ENCODE measurements around the gene VIT. TPM values are rescaled to one million over a fixed set of nuclear protein-coding genes. Genes with fewer than 3 reads are reported as not detected.
"Not testable (repeated sequence)": the region's sequence is repeated elsewhere in the genome, so short reads cannot be mapped to it uniquely, and the experiment has no call there.

Gene VIT
- total RNA-seq, 1 donor from 2014 or later: 0.32 TPM

DNA sequence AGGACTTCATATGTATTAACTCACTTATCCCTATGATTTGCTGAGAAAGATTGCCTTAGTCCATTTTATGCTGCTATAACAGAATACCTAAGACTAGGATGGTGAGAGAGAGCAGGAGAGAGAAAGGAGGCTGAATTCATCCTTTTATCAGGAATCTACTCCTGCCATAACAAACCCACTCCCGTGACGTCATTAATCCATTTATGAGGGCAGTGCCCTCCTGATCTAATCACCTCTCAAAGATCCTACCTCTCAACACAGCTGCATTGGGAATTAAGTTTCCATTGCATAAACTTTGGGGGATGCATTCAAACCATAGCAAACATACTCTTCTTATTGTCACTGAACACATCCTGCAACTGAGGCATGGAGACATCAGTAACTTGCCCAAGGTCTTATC lies 122.0 kb downstream of the VIT start:
- TF ChIP-seq, protein P1, sequence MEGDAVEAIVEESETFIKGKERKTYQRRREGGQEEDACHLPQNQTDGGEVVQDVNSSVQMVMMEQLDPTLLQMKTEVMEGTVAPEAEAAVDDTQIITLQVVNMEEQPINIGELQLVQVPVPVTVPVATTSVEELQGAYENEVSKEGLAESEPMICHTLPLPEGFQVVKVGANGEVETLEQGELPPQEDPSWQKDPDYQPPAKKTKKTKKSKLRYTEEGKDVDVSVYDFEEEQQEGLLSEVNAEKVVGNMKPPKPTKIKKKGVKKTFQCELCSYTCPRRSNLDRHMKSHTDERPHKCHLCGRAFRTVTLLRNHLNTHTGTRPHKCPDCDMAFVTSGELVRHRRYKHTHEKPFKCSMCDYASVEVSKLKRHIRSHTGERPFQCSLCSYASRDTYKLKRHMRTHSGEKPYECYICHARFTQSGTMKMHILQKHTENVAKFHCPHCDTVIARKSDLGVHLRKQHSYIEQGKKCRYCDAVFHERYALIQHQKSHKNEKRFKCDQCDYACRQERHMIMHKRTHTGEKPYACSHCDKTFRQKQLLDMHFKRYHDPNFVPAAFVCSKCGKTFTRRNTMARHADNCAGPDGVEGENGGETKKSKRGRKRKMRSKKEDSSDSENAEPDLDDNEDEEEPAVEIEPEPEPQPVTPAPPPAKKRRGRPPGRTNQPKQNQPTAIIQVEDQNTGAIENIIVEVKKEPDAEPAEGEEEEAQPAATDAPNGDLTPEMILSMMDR (IDR thresholded peaks at IDR 0.05): no peak
- no peak for DNase-seq
- ATAC-seq: no peak
- Histone ChIP-seq H3K9me3 (no peaks in the 10 kb centered on the region), H3K27me3 (no peaks in the 10 kb centered on the region), H3K4me1 (no peaks in the 10 kb centered on the region), H3K36me3 (no peaks in the 10 kb centered on the region), H3K27ac (no peak overlapping the region), H3K4me3 (no peak overlapping the region)
- intact Hi-C loops (cut with DNase I): no loop called here

DNA sequence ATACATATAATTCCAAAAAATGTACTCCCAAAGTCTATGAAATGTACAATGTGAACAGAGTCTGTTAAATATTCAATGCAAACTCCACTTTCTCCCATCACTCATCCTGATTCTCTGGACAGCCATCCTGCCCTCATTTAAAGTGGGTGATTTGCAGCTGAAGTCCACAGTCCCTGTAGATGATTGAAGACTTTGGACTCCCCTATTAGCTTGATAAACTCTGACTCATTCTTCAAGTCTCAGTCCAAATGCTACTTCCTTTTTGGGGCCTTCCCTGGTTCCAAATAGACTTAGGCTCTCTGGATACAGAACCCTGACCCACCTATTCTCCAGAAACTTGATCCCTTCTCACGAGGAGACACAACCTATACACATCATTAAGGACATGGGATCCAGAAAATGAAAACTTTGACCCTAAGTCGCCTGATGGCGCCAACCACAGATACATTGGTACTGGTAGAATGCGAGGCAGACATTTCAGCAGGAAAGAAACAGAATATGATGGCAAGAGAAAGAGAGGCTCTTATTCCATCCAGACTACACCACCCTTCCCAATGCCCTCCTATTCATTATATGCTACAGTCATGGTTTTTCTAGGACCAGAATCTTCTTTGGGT lies 122.7 kb downstream of the VIT start:
- no peak for DNase-seq
- TF ChIP-seq, protein P1 (IDR thresholded peaks at IDR 0.05): no peak

DNA sequence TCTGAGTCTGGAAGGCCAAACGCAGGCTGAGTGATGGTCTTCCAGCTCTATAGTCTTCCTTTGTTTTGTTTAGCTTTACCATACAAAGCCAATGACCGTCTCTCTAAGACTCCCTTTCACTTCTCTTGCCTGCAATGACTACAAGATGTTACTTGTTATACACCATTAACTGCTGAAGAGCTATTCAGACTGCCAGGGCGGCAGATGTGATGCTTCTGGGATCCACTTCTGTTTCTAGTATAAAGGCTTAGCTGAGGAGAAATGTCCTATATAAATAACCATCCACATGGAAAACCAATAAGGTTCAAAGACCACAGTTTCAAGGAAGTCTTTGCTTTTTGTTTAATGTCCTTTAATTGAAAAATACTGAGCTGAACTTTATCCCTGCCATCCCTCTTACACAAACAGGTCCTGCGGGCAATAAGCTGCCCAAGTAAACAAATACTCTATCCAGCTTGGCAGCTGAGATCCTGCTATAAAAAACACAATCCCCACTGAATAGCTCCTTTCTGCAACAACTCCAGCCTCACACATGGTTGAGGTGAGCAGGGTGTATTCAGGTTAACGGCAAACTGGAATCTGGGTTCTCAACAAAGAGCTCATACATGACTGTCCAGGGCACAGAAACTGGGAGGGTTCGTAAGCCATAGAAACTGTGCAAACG lies 124.6 kb downstream of the VIT start:
- H3K27me3 ChIP-seq: no peaks in the 10 kb centered on the region
- intact Hi-C loops (cut with DNase I): no loop called here
- H3K9me3 ChIP-seq: no peaks in the 10 kb centered on the region
- H3K36me3 ChIP-seq: no peaks in the 10 kb centered on the region
- no peak overlapping the region for H3K27ac ChIP-seq
- TF ChIP-seq, protein P1 (IDR thresholded peaks at IDR 0.05): no peak
- H3K4me3 ChIP-seq: no peak overlapping the region
- DNase-seq (no peak), ATAC-seq (no peak)
- no peaks in the 10 kb centered on the region for H3K4me1 ChIP-seq

More for the DNA sequence above, 122.7 kb downstream of the VIT start:
- intact Hi-C loops (cut with DNase I): no loop called here
- no peak for ATAC-seq
- H3K36me3 ChIP-seq: no peaks in the 10 kb centered on the region
- no peak overlapping the region for H3K27ac ChIP-seq
- no peaks in the 10 kb centered on the region for H3K27me3 ChIP-seq
- no peak overlapping the region for H3K4me3 ChIP-seq
- no peaks in the 10 kb centered on the region for H3K4me1 ChIP-seq
- H3K9me3 ChIP-seq: no peaks in the 10 kb centered on the region

DNA sequence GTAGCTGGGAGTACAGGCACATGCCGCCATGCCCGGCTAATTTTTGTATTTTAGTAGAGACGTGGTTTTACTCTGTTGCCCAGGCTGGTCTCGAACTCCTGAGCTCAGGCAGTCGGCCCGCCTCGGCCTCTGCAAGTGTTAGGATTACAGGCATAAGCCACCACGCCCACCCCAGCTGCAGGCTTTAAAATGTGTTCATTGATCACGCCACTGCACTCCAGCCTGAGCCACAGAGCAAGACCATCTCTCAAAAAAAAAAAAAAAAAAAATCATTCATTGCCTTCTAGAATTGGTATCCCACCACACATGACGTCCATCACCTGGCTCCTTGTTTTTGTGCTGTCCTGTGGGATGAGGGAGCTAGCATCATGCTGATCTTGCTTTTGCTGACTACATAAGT lies 127.4 kb downstream of the VIT start:
- intact Hi-C loops (cut with DNase I): no loop called here
- TF ChIP-seq, protein P1 (IDR thresholded peaks at IDR 0.05): no peak
- H3K9me3 ChIP-seq: no peaks in the 10 kb centered on the region
- H3K4me1 ChIP-seq: no peaks in the 10 kb centered on the region
- no peaks in the 10 kb centered on the region for H3K27me3 ChIP-seq
- no peak overlapping the region for H3K27ac ChIP-seq
- no peaks in the 10 kb centered on the region for H3K36me3 ChIP-seq
- DNase-seq (no peak), ATAC-seq (no peak)
- no peak overlapping the region for H3K4me3 ChIP-seq

DNA sequence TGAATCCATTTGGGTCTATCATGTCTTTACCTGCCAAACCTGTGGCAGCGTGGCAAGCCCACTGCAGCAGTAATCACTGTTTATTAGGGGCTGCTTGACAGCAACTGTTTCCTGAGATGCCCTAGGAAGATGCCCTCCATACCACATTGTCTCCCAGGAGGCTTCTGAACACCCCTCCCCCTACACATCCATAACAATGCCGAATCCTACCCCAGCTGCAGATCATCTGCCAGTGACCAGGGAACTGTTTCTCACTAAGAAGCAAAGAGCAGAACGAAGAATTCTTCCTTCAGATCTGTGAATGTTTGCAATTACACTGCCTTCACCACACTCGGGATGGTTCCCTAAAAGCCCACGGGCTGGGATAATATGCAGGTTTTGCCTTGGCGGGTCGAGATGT lies 127.8 kb downstream of the VIT start:
- DNase-seq (no peak), ATAC-seq (no peak)
- Histone ChIP-seq H3K4me1 (no peaks in the 10 kb centered on the region), H3K36me3 (no peaks in the 10 kb centered on the region), H3K9me3 (no peaks in the 10 kb centered on the region), H3K27ac (no peak overlapping the region), H3K27me3 (no peaks in the 10 kb centered on the region), H3K4me3 (no peak overlapping the region)
- intact Hi-C loops (cut with DNase I): no loop called here
- TF ChIP-seq, protein P1 (IDR thresholded peaks at IDR 0.05): no peak

DNA sequence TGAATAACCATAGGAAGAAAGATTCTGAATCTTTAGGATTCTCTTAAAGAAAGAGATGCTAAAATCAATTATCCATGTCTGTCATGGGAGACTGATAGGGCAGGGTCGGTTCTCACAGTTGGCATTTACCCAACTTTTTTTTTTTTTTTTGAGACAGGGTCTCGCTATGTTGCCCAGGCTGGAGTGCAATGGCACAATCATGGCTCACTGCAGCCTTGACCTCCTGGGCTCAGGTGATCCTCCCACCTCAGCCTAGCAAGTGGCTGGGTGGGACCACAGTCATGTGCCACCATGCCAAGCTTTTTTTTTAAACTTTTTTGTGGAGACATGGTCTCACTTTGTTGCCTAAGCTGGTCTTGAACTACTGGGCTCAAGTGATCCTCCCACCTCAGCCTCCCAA lies 128.2 kb downstream of the VIT start:
- H3K27me3 ChIP-seq; H3K9me3 ChIP-seq; H3K27ac ChIP-seq; intact Hi-C loops (cut with DNase I); H3K36me3 ChIP-seq; ATAC-seq; DNase-seq; H3K4me1 ChIP-seq; H3K4me3 ChIP-seq: not testable (repeated sequence)
